Activated T-cell treated with anti-CD3 and anti-CD28 coated beads, Interleukin-2, amount 50 U/mL, for 72 hours (primary cell): ENCODE measurements around the gene PTPRD. TPM values are rescaled to one million over a fixed set of nuclear protein-coding genes. Genes with fewer than 3 reads are reported as not detected.
"Not testable (repeated sequence)": the region's sequence is repeated elsewhere in the genome, so short reads cannot be mapped to it uniquely, and the experiment has no call there.

Experiments
- ATAC-seq, 2 donors: fragments of 150-1000 bp; cut with Tn5 transposase; replicated peaks in 1 of 2; 2 replicates each; pipeline ENCODE4 v1.10.0; 2021; ENCODE audit warnings: moderate library complexity in 2 of 2, mild to moderate bottlenecking in 1 of 2
- DNase-seq, 2 donors: peaks; one replicate each; pipeline ENCODE4 v3.0.0; 2021 to 2022; ENCODE audit warnings: mixed read lengths in 1 of 2
- H3K27ac Mint-ChIP-seq: one replicate; pipeline ENCODE4 v1.8.0; 2022; ENCODE audit warnings: mild to moderate bottlenecking, moderate library complexity, mixed read lengths
- H3K27me3 Mint-ChIP-seq: one replicate; pipeline ENCODE4 v1.8.0; 2022; ENCODE audit warnings: low read depth, mixed read lengths
- H3K36me3 Mint-ChIP-seq, 2 donors: one replicate each; pipeline ENCODE4 v1.8.0; 2022; ENCODE audit warnings: mixed read lengths in 2 of 2, mild to moderate bottlenecking in 1 of 2; ENCODE audit not compliant: insufficient read depth in 2 of 2
- H3K4me1 Mint-ChIP-seq: one replicate; pipeline ENCODE4 v1.8.0; 2022; ENCODE audit warnings: low read depth, mixed read lengths
- H3K4me3 Mint-ChIP-seq, 2 donors: one replicate each; pipeline ENCODE4 v1.8.0; 2022; ENCODE audit warnings: mild to moderate bottlenecking in 2 of 2, mixed read lengths in 2 of 2, moderate library complexity in 2 of 2
- H3K9me3 Mint-ChIP-seq, 2 donors: one replicate each; pipeline ENCODE4 v1.8.0; 2022; ENCODE audit warnings: mixed read lengths in 2 of 2
- total RNA-seq, 2 donors: library from RNA; stranded (reverse); gene quantifications; one replicate each; pipeline ENCODE4 v1.2.3, GENCODE V29; 2022

PTPRD gene
- total RNA-seq, 2 donors from 2014 or later: 0.44 TPM; not detected in 1

- not testable (repeated sequence) for DNase-seq, H3K27me3 Mint-ChIP-seq, H3K27ac Mint-ChIP-seq, H3K4me1 Mint-ChIP-seq, H3K36me3 Mint-ChIP-seq, H3K4me3 Mint-ChIP-seq, ATAC-seq
- H3K9me3 Mint-ChIP-seq: peaks cover 3 to 11% of the 10 kb centered on the region in 2 donors
These were observed 1170.9 kb downstream of the PTPRD start for GRCh38 chr9:9441874-9442273.

GRCh38 chr9:9437641-9438040 lies 1175.2 kb downstream of the PTPRD start:
- H3K4me1 Mint-ChIP-seq: no peaks in the 10 kb centered on the region
- no peak for ATAC-seq

GRCh38 chr9:9426454-9426853 lies 1186.3 kb downstream of the PTPRD start:
- H3K36me3 Mint-ChIP-seq, H3K27me3 Mint-ChIP-seq, H3K9me3 Mint-ChIP-seq, H3K27ac Mint-ChIP-seq, DNase-seq, H3K4me3 Mint-ChIP-seq, H3K4me1 Mint-ChIP-seq, ATAC-seq: not testable (repeated sequence)

More at GRCh38 chr9:9437641-9438040, 1175.2 kb downstream of the PTPRD start:
- DNase-seq: no peak
- Mint-ChIP-seq H3K4me3 (no peak overlapping the region), H3K27me3 (no peaks in the 10 kb centered on the region), H3K36me3 (no peaks in the 10 kb centered on the region), H3K27ac (no peak overlapping the region), H3K9me3 (peaks cover 1 to 8% of the 10 kb centered on the region in 2 donors)

- no peaks in the 10 kb centered on the region for H3K27me3 Mint-ChIP-seq
- ATAC-seq: no peak
- no peaks in the 10 kb centered on the region for H3K4me1 Mint-ChIP-seq
- H3K9me3 Mint-ChIP-seq: peaks cover 1 to 5% of the 10 kb centered on the region in 2 donors
- H3K27ac Mint-ChIP-seq: no peak overlapping the region
- DNase-seq: no peak
- no peak overlapping the region for H3K4me3 Mint-ChIP-seq
- H3K36me3 Mint-ChIP-seq: no peaks in the 10 kb centered on the region
These were observed 1200.6 kb downstream of the PTPRD start for GRCh38 chr9:9412241-9412640.

GRCh38 chr9:9410736-9411135 lies 1202.1 kb downstream of the PTPRD start:
- H3K4me1 Mint-ChIP-seq: no peaks in the 10 kb centered on the region
- ATAC-seq (no peak), DNase-seq (no peak)
- no peaks in the 10 kb centered on the region for H3K36me3 Mint-ChIP-seq
- H3K27ac Mint-ChIP-seq: no peak overlapping the region
- no peaks in the 10 kb centered on the region for H3K27me3 Mint-ChIP-seq
- H3K9me3 Mint-ChIP-seq: peaks cover 0 to 5% of the 10 kb centered on the region in 2 donors
- H3K4me3 Mint-ChIP-seq: no peak overlapping the region

- H3K4me1 Mint-ChIP-seq: no peaks in the 10 kb centered on the region
- no peaks in the 10 kb centered on the region for H3K27me3 Mint-ChIP-seq
- no peaks in the 10 kb centered on the region for H3K36me3 Mint-ChIP-seq
- peaks cover 5 to 12% of the 10 kb centered on the region in 2 donors for H3K9me3 Mint-ChIP-seq
- DNase-seq: no peak
- H3K4me3 Mint-ChIP-seq: no peak overlapping the region
- no peak for ATAC-seq
- H3K27ac Mint-ChIP-seq: no peak overlapping the region
These were observed 1212.8 kb downstream of the PTPRD start for GRCh38 chr9:9399982-9400381.

GRCh38 chr9:9396518-9396917 lies 1216.3 kb downstream of the PTPRD start:
- Mint-ChIP-seq H3K36me3 (no peaks in the 10 kb centered on the region), H3K9me3 (peaks cover 1 to 3% of the 10 kb centered on the region in 2 donors), H3K4me1 (no peaks in the 10 kb centered on the region), H3K27ac (no peak overlapping the region), H3K4me3 (no peak overlapping the region), H3K27me3 (no peaks in the 10 kb centered on the region)
- ATAC-seq (no peak), DNase-seq (no peak)

GRCh38 chr9:9395539-9395938 lies 1217.3 kb downstream of the PTPRD start:
- Mint-ChIP-seq H3K9me3 (peaks cover 1 to 4% of the 10 kb centered on the region in 2 donors), H3K27me3 (no peaks in the 10 kb centered on the region), H3K4me3 (no peak overlapping the region), H3K4me1 (no peaks in the 10 kb centered on the region), H3K36me3 (no peaks in the 10 kb centered on the region), H3K27ac (no peak overlapping the region)
- DNase-seq (no peak), ATAC-seq (no peak)

- H3K27me3 Mint-ChIP-seq: no peaks in the 10 kb centered on the region
- ATAC-seq (no peak), DNase-seq (no peak)
- H3K27ac Mint-ChIP-seq: no peak overlapping the region
- no peak overlapping the region for H3K4me3 Mint-ChIP-seq
- peaks cover 1 to 9% of the 10 kb centered on the region in 2 donors for H3K9me3 Mint-ChIP-seq
- H3K4me1 Mint-ChIP-seq: no peaks in the 10 kb centered on the region
- no peaks in the 10 kb centered on the region for H3K36me3 Mint-ChIP-seq
These were observed 1220.0 kb downstream of the PTPRD start for GRCh38 chr9:9392755-9393154.

- H3K4me1 Mint-ChIP-seq: no peaks in the 10 kb centered on the region
- no peaks in the 10 kb centered on the region for H3K36me3 Mint-ChIP-seq
- no peak overlapping the region for H3K27ac Mint-ChIP-seq
- H3K9me3 Mint-ChIP-seq: peaks cover 0 to 7% of the 10 kb centered on the region in 2 donors
- no peak overlapping the region for H3K4me3 Mint-ChIP-seq
- DNase-seq: no peak
- H3K27me3 Mint-ChIP-seq: no peaks in the 10 kb centered on the region
- ATAC-seq: no peak
These were observed 1222.9 kb downstream of the PTPRD start for GRCh38 chr9:9389904-9390303.

- Mint-ChIP-seq H3K4me1 (no peaks in the 10 kb centered on the region), H3K27ac (no peak overlapping the region), H3K27me3 (no peaks in the 10 kb centered on the region), H3K36me3 (no peaks in the 10 kb centered on the region), H3K9me3 (peaks cover 0 to 9% of the 10 kb centered on the region in 2 donors), H3K4me3 (no peak overlapping the region)
- ATAC-seq: no peak
- DNase-seq: no peak
These were observed 1225.2 kb downstream of the PTPRD start for GRCh38 chr9:9387511-9388115.

GRCh38 chr9:9362332-9362731 lies 1250.5 kb downstream of the PTPRD start:
- Mint-ChIP-seq H3K4me3 (no peak overlapping the region), H3K27ac (no peak overlapping the region), H3K9me3 (peaks cover 0 to 5% of the 10 kb centered on the region in 2 donors), H3K4me1 (no peaks in the 10 kb centered on the region), H3K36me3 (no peaks in the 10 kb centered on the region), H3K27me3 (no peaks in the 10 kb centered on the region)
- ATAC-seq (no peak), DNase-seq (no peak)

- Mint-ChIP-seq H3K27me3 (no peaks in the 10 kb centered on the region), H3K27ac (no peak overlapping the region), H3K4me3 (no peak overlapping the region), H3K36me3 (no peaks in the 10 kb centered on the region), H3K4me1 (no peaks in the 10 kb centered on the region), H3K9me3 (no peaks in the 10 kb centered on the region)
- DNase-seq: no peak
- ATAC-seq: no peak
These were observed 1259.8 kb downstream of the PTPRD start for GRCh38 chr9:9352877-9353481.

GRCh38 chr9:9341203-9341602 lies 1271.6 kb downstream of the PTPRD start:
- ATAC-seq (no peak), DNase-seq (no peak)
- Mint-ChIP-seq H3K9me3 (peaks cover 3 to 7% of the 10 kb centered on the region in 2 donors), H3K27me3 (no peaks in the 10 kb centered on the region), H3K36me3 (no peaks in the 10 kb centered on the region), H3K4me3 (no peak overlapping the region), H3K27ac (no peak overlapping the region), H3K4me1 (no peaks in the 10 kb centered on the region)
